ENCODE data around the gene PTCH2.

GRCh38 chr1:44780583-44781121, 62.4 kb downstream of the PTCH2 start:
- TF ChIP-seq CTCF (conservative IDR thresholded peaks at IDR 0.05) (no peak), EZH2 (IDR thresholded peaks at IDR 0.05; ENCODE audit: low read depth) (no peak)
